Neural cell (in vitro differentiated cells): Measurements from ENCODE around the gene NKAIN2. TPM values are rescaled to one million over a fixed set of nuclear protein-coding genes. Genes with fewer than 3 reads are reported as not detected.
"Not testable (repeated sequence)": the region's sequence is repeated elsewhere in the genome, so short reads cannot be mapped to it uniquely, and the experiment has no call there.

Experiments used
- H2AFZ ChIP-seq: fragments of 200-600, 300-800 bp; sonication (generic), shearing (Covaris generic); 2 replicates; pipeline ENCODE4 v1.6.0; 2014; ENCODE audit warnings: low read depth, mild to moderate bottlenecking, antibody characterized with exemption, low read length, moderate library complexity
- H3F3A ChIP-seq: fragments of 200-600 bp; shearing (Covaris generic); 2 replicates; pipeline ENCODE4 v1.6.1; 2016; ENCODE audit warnings: mild to moderate bottlenecking, moderate library complexity, mixed read lengths, antibody characterized with exemption, low read length; ENCODE audit not compliant: insufficient read depth, poor library complexity, severe bottlenecking
- H3K27ac ChIP-seq: fragments of 200-600, 300-800 bp; sonication (generic), shearing (Covaris generic); 2 replicates; pipeline ENCODE4 v1.5.1; 2014; ENCODE audit warnings: mild to moderate bottlenecking, low read length, moderate library complexity
- H3K27me3 ChIP-seq: fragments of 300-800, 200-600 bp; sonication (generic), shearing (Covaris generic); 2 replicates; pipeline ENCODE4 v1.6.0; 2014; ENCODE audit warnings: mild to moderate bottlenecking, low read depth, low read length, moderate library complexity; ENCODE audit not compliant: insufficient read depth
- H3K36me3 ChIP-seq: fragments of 300-800, 200-600 bp; sonication (generic), shearing (Covaris generic); 2 replicates; pipeline ENCODE4 v1.5.1; 2014; ENCODE audit warnings: mild to moderate bottlenecking, antibody characterized with exemption, low read length, moderate library complexity; ENCODE audit not compliant: insufficient read depth
- H3K4me2 ChIP-seq: fragments of 300-800, 200-600 bp; sonication (generic), shearing (Covaris generic); 2 replicates; pipeline ENCODE4 v1.6.0; 2014; ENCODE audit warnings: mild to moderate bottlenecking, low read length
- H3K4me3 ChIP-seq: fragments of 300-800, 200-600 bp; sonication (generic), shearing (Covaris generic); 2 replicates; pipeline ENCODE4 v1.5.1; 2014; ENCODE audit warnings: mild to moderate bottlenecking, low read length, moderate library complexity
- H3K79me2 ChIP-seq: fragments of 200-600 bp; shearing (Covaris generic); replicated peaks from 2 replicates; pipeline ENCODE4 v1.6.0; 2014; ENCODE audit warnings: mild to moderate bottlenecking, low read length, moderate library complexity; ENCODE audit not compliant: insufficient read depth
- H3K9ac ChIP-seq: fragments of 300-800, 200-600 bp; sonication (generic), shearing (Covaris generic); 2 replicates; pipeline ENCODE4 v1.6.1; 2016; ENCODE audit warnings: mild to moderate bottlenecking, low read length, mixed read lengths
- H3K9me2 ChIP-seq: fragments of 200-600 bp; shearing (Covaris generic); 2 replicates; pipeline ENCODE4 v1.6.1; 2016; ENCODE audit warnings: mild to moderate bottlenecking, low read length, mixed read lengths; ENCODE audit not compliant: insufficient read depth
- H3K9me3 ChIP-seq: fragments of 200-600, 300-800 bp; sonication (generic), shearing (Covaris generic); 2 replicates; pipeline ENCODE4 v1.6.1; 2016; ENCODE audit warnings: mild to moderate bottlenecking, mixed run types, low read length, moderate library complexity, mixed read lengths
- H4K20me1 ChIP-seq: fragments of 200-600 bp; shearing (Covaris generic); 2 replicates; pipeline ENCODE4 v1.6.1; 2016; ENCODE audit warnings: mild to moderate bottlenecking, mixed run types; ENCODE audit not compliant: insufficient read depth
- EP300 ChIP-seq: fragments of 450-650 bp; conservative IDR thresholded peaks from 2 replicates; pipeline ENCODE4 v1.6.1; 2014; ENCODE audit warnings: antibody characterized with exemption, mild to moderate bottlenecking, moderate library complexity; ENCODE audit not compliant: poor library complexity, severe bottlenecking
- EZH2 ChIP-seq: fragments of 200-600, 300-800 bp; shearing (Covaris generic), sonication (generic); IDR thresholded peaks from 2 replicates; pipeline ENCODE4 v1.6.1; 2014; ENCODE audit warnings: antibody characterized with exemption, low read length, borderline replicate concordance, mild to moderate bottlenecking; ENCODE audit not compliant: insufficient read depth, poor library complexity, severe bottlenecking
- MXI1 ChIP-seq: fragments of 450-650 bp; conservative IDR thresholded peaks from 2 replicates; pipeline ENCODE4 v1.6.1; 2014; ENCODE audit warnings: antibody characterized with exemption, mild to moderate bottlenecking; ENCODE audit not compliant: poor library complexity, severe bottlenecking
- POLR2AphosphoS5 ChIP-seq: IDR thresholded peaks from 2 replicates; pipeline ENCODE4 v1.6.1; 2012
- RAD21 ChIP-seq: fragments of 450-650 bp; conservative IDR thresholded peaks from 2 replicates; pipeline ENCODE4 v1.6.1; 2014; ENCODE audit warnings: antibody characterized with exemption, mild to moderate bottlenecking, moderate library complexity
- SMC3 ChIP-seq: fragments of 450-650 bp; conservative IDR thresholded peaks from 2 replicates; pipeline ENCODE4 v1.6.1; 2014; ENCODE audit warnings: antibody characterized with exemption, mild to moderate bottlenecking, moderate library complexity; ENCODE audit not compliant: poor library complexity
- TAF1 ChIP-seq: IDR thresholded peaks from 2 replicates; pipeline ENCODE4 v1.6.1; 2012; ENCODE audit warnings: low read depth
- polyA plus RNA-seq: library from polyadenylated mRNA; depleted of rRNA; stranded (reverse); fragments of >200 nt; gene quantifications from 2 replicates; pipeline ENCODE4 v1.2.3, GENCODE V29; 2014
- TF ChIP-seq, protein P1 (sequence below): IDR thresholded peaks from 2 replicates; pipeline ENCODE4 v1.6.1; 2012; ENCODE audit warnings: borderline replicate concordance
- TF ChIP-seq, protein P2 (sequence below): fragments of 450-650 bp; IDR thresholded peaks from 2 replicates; pipeline ENCODE4 v1.5.1; 2014; ENCODE audit warnings: antibody characterized with exemption, mild to moderate bottlenecking, moderate library complexity; ENCODE audit not compliant: poor library complexity, severe bottlenecking

The NKAIN2 gene
- polyA plus RNA-seq, 1 donor from 2014 or later: 23.2 TPM

DNA sequence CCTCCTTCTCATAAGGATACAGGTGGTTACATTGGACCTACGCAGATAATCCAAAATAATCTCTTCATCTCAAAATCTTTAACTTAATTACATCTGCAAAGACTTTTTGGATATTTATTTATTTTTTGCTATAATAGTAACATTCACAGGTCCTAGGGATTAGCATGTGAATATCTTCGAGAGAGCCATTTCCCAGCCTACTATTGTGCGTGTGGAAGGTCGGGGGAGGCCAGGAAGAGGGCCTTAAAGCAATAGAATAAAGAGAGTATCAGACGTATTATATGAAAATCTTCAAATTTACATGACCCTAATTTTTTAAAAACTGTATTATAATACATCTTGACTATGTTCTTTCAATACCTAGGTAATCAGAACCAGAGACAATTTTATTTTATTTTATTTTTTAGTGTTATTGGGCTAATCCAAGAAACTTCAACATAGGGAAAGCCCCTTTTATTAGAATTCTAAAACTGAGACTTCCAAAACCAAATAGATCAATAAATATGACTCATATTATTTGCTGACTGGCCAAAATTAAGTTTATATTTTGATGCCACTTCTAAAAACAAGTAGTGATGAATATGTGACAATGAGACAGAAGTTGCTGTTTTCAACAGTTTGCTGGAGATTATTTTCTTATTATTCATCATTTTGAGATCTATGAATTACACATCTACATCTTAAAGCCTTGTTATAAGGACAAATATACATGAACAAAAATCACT is 536.1 kb downstream of the NKAIN2 start:
- no peak overlapping the region for H3K4me2 ChIP-seq
- no peak overlapping the region for H3K9ac ChIP-seq
- H3K36me3 ChIP-seq: no peaks in the 10 kb centered on the region
- H3K27me3 ChIP-seq: no peaks in the 10 kb centered on the region
- H3K27ac ChIP-seq: no peak overlapping the region
- no peak overlapping the region for H3K4me3 ChIP-seq
- H3F3A ChIP-seq: no peaks in the 10 kb centered on the region
- no peak overlapping the region for H2AFZ ChIP-seq
- H3K9me2 ChIP-seq: no peaks in the 10 kb centered on the region
- H3K9me3 ChIP-seq: no peaks in the 10 kb centered on the region
- TF ChIP-seq, protein P1, sequence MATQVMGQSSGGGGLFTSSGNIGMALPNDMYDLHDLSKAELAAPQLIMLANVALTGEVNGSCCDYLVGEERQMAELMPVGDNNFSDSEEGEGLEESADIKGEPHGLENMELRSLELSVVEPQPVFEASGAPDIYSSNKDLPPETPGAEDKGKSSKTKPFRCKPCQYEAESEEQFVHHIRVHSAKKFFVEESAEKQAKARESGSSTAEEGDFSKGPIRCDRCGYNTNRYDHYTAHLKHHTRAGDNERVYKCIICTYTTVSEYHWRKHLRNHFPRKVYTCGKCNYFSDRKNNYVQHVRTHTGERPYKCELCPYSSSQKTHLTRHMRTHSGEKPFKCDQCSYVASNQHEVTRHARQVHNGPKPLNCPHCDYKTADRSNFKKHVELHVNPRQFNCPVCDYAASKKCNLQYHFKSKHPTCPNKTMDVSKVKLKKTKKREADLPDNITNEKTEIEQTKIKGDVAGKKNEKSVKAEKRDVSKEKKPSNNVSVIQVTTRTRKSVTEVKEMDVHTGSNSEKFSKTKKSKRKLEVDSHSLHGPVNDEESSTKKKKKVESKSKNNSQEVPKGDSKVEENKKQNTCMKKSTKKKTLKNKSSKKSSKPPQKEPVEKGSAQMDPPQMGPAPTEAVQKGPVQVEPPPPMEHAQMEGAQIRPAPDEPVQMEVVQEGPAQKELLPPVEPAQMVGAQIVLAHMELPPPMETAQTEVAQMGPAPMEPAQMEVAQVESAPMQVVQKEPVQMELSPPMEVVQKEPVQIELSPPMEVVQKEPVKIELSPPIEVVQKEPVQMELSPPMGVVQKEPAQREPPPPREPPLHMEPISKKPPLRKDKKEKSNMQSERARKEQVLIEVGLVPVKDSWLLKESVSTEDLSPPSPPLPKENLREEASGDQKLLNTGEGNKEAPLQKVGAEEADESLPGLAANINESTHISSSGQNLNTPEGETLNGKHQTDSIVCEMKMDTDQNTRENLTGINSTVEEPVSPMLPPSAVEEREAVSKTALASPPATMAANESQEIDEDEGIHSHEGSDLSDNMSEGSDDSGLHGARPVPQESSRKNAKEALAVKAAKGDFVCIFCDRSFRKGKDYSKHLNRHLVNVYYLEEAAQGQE: no peak
- TF ChIP-seq EP300: no peak
- no peak for TF ChIP-seq MXI1
- no peak for TF ChIP-seq SMC3
- no peak for TF ChIP-seq RAD21
- no peak for TF ChIP-seq POLR2AphosphoS5
- TF ChIP-seq, protein P2, sequence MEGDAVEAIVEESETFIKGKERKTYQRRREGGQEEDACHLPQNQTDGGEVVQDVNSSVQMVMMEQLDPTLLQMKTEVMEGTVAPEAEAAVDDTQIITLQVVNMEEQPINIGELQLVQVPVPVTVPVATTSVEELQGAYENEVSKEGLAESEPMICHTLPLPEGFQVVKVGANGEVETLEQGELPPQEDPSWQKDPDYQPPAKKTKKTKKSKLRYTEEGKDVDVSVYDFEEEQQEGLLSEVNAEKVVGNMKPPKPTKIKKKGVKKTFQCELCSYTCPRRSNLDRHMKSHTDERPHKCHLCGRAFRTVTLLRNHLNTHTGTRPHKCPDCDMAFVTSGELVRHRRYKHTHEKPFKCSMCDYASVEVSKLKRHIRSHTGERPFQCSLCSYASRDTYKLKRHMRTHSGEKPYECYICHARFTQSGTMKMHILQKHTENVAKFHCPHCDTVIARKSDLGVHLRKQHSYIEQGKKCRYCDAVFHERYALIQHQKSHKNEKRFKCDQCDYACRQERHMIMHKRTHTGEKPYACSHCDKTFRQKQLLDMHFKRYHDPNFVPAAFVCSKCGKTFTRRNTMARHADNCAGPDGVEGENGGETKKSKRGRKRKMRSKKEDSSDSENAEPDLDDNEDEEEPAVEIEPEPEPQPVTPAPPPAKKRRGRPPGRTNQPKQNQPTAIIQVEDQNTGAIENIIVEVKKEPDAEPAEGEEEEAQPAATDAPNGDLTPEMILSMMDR: no peak
- TF ChIP-seq TAF1: no peak
- no peak for TF ChIP-seq EZH2
- no peaks in the 10 kb centered on the region for H3K79me2 ChIP-seq
- H4K20me1 ChIP-seq: no peaks in the 10 kb centered on the region

DNA sequence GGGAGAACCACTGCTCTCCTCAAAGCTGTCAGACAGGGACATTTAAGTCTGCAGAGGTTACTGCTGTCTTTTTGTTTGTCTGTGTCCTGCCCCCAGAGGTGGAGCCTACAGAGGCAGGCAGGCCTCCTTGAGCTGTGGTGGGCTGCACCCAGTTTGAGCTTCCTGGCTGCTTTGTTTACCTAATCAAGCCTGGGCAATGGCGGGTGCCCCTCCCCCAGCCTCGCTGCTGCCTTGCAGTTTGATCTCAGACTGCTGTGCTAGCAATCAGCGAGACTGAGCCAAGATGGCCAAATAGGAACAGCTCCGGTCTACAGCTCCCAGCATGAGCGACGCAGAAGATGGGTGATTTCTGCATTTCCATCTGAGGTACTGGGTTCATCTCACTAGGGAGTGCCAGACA is 544.7 kb downstream of the NKAIN2 start:
- H3K4me3 ChIP-seq, H3K9me3 ChIP-seq: not testable (repeated sequence)

More for the DNA sequence above, 544.7 kb downstream of the NKAIN2 start:
- not testable (repeated sequence) for H2AFZ ChIP-seq, H4K20me1 ChIP-seq, H3K4me2 ChIP-seq, H3K9me2 ChIP-seq, H3K27me3 ChIP-seq, H3K9ac ChIP-seq, H3K27ac ChIP-seq, H3F3A ChIP-seq, H3K79me2 ChIP-seq, H3K36me3 ChIP-seq
